ENCODE results near the gene PARD6B.

GRCh38 chr20:50743087-50743486, 11.7 kb downstream of the PARD6B start:
- no peak for TF ChIP-seq POLR2A (IDR thresholded peaks at IDR 0.05)
- TF ChIP-seq POLR2AphosphoS5 (IDR thresholded peaks at IDR 0.05) = no peak
- no peak for TF ChIP-seq EP300 (IDR thresholded peaks at IDR 0.05)
- no peak for TF ChIP-seq CTCF (IDR thresholded peaks at IDR 0.05)

Measured in sigmoid colon (tissue), 4 donors.